GM12878 (cell line): ENCODE results near the gene ABI3. TPM values are rescaled to one million over a fixed set of nuclear protein-coding genes. Genes with fewer than 3 reads are reported as not detected.

Source experiments
- ATAC-seq: fragments of 200-7000 bp; cut with Tn5 transposase; 3 replicates; pipeline ENCODE4 v1.9.1; 2020; ENCODE audit warnings: mild to moderate bottlenecking, moderate library complexity
- BruUV-seq: library from RNA; stranded (reverse); fragments of 400-500 nt; replicated peaks from 2 replicates; lab custom pipeline; 2021; lab: Mats Ljungman, UMichigan
- CTCF ChIA-PET: fragments of 300-600 bp; sonication (Branson Sonifier 250); formaldehyde crosslinking; extraction: SDS; loops from one replicate; lab custom pipeline; 2021; ENCODE audit warnings: inconsistent platforms; lab: Yijun Ruan, JAX
- POLR2A ChIA-PET: fragments of 350-600 bp; formaldehyde crosslinking; extraction: SDS; loops from one replicate; lab custom pipeline; 2021; ENCODE audit warnings: inconsistent platforms; lab: Charles Lee
- RAD21 ChIA-PET: fragments of 300-600 bp; sonication (Branson Sonifier 250); formaldehyde crosslinking; loops from one replicate; lab custom pipeline; 2023; ENCODE audit warnings: antibody characterized with exemption; ENCODE audit not compliant: unreplicated experiment; lab: Charles Lee
- SMC1A ChIA-PET: fragments of 300-600 bp; sonication (Branson Sonifier 250); formaldehyde crosslinking; loops from one replicate; lab custom pipeline; 2023; ENCODE audit not compliant: unreplicated experiment, uncharacterized antibody; lab: Charles Lee
- DNase-seq: peaks from one replicate; pipeline ENCODE4 v3.0.0-alpha.2; 2011; ENCODE audit warnings: low read depth, low spot score
- FAIRE-seq: peaks from 3 replicates; lab custom pipeline; 2011; peaks lifted over from hg19 to GRCh38; lab: Jason Lieb, UNC
- H2AFZ ChIP-seq: 2 replicates; pipeline ENCODE4 v1.6.0; 2011; ENCODE audit warnings: low read depth, low read length, control low read depth; ENCODE audit not compliant: control insufficient read depth
- H3K27ac ChIP-seq: 2 replicates; pipeline ENCODE4 v1.5.1; 2011; ENCODE audit warnings: control low read depth; ENCODE audit not compliant: control insufficient read depth, insufficient read depth
- H3K27me3 ChIP-seq, 2 experiments: replicated peaks in 1 of 2; 2 replicates each; pipeline versions ENCODE4 v1.6.0 to v1.6.1; 2011; ENCODE audit warnings: low read length in 1 of 2; ENCODE audit not compliant: control insufficient read depth in 2 of 2, insufficient read depth in 2 of 2
- H3K36me3 ChIP-seq, 2 experiments: 2 replicates each; pipeline ENCODE4 v1.5.1; 2011; ENCODE audit warnings: low read length in 1 of 2; ENCODE audit not compliant: control insufficient read depth in 2 of 2, insufficient read depth in 2 of 2
- H3K4me1 ChIP-seq: 2 replicates; pipeline ENCODE4 v1.6.1; 2011; ENCODE audit warnings: mild to moderate bottlenecking, low read length, moderate library complexity, mixed read lengths; ENCODE audit not compliant: control insufficient read depth, insufficient read depth
- H3K4me2 ChIP-seq: 2 replicates; pipeline ENCODE4 v1.6.0; 2011; ENCODE audit warnings: control low read depth; ENCODE audit not compliant: control insufficient read depth, insufficient read depth
- H3K4me3 ChIP-seq: fragments of 200-600 bp; sonication (generic); 2 replicates; pipeline ENCODE4 v1.5.1; 2016
- H3K79me2 ChIP-seq: 2 replicates; pipeline ENCODE4 v1.6.0; 2011; ENCODE audit warnings: low read length; ENCODE audit not compliant: control insufficient read depth, insufficient read depth
- H3K9ac ChIP-seq: 2 replicates; pipeline ENCODE4 v1.8.0; 2011; ENCODE audit warnings: low read length, control low read depth, mixed read lengths; ENCODE audit not compliant: control insufficient read depth, insufficient read depth
- H3K9me3 ChIP-seq: replicated peaks from 3 replicates; pipeline ENCODE4 v1.5.1; 2011; ENCODE audit warnings: mild to moderate bottlenecking, low read length; ENCODE audit not compliant: control insufficient read depth, insufficient read depth
- H4K20me1 ChIP-seq: 2 replicates; pipeline ENCODE4 v1.6.0; 2011; ENCODE audit not compliant: control insufficient read depth, insufficient read depth
- BHLHE40 ChIP-seq, 2 experiments: fragments of 450-650 bp in 1 of 2; IDR thresholded peaks; 2 replicates each; pipeline ENCODE4 v1.6.1; 2011 to 2017; ENCODE audit warnings: low read depth in 2 of 2, borderline replicate concordance in 1 of 2, improper control_type of control experiment in 1 of 2, low read length in 1 of 2, mild to moderate bottlenecking in 1 of 2
- EED ChIP-seq: sonication (generic); IDR thresholded peaks from 2 replicates; pipeline ENCODE4 v1.6.1; 2016; ENCODE audit warnings: antibody characterized with exemption, low read depth
- HSF1 ChIP-seq: fragments of 150-350 bp; IDR thresholded peaks from 2 replicates; pipeline ENCODE4 v1.6.1; 2014; ENCODE audit warnings: mild to moderate bottlenecking, low read depth, low read length
- KAT2A ChIP-seq: conservative IDR thresholded peaks from 2 replicates; pipeline ENCODE4 v1.6.1; 2011; ENCODE audit warnings: low read depth, low read length; ENCODE audit not compliant: control insufficient read depth
- POLR2A ChIP-seq: IDR thresholded peaks from 2 replicates; pipeline ENCODE4 v1.6.1; 2011; ENCODE audit warnings: low read depth, mild to moderate bottlenecking, low read length
- RBBP5 ChIP-seq: fragments of 200-600 bp; sonication (generic); conservative IDR thresholded peaks from 2 replicates; pipeline ENCODE4 v1.6.1; 2016
- ZZZ3 ChIP-seq: IDR thresholded peaks from 2 replicates; pipeline ENCODE4 v1.6.1; 2011; ENCODE audit warnings: low read depth; ENCODE audit not compliant: control insufficient read depth, insufficient read length
- WGBS: methylation state at CpG from one replicate; pipeline ENCODE4 v1.1.6; 2016; ENCODE audit warnings: low lambda C conversion rate; ENCODE audit not compliant: insufficient replicate concordance, insufficient coverage; ENCODE audit errors: missing lambda C conversion rate; 5-methylcytosine and 5-hydroxymethylcytosine counted together
- in situ Hi-C: fragments of 300-500 bp; cut with MboI; formaldehyde crosslinking; loops from 9 replicates; pipeline ENCODE4 v1.14.3; 2018; ENCODE audit warnings: mixed read lengths
- intact Hi-C: fragments of 100-400 bp; cut with micrococcal nuclease; formaldehyde crosslinking; loops from one replicate; pipeline ENCODE4 v1.14.2; 2022; ENCODE audit not compliant: unreplicated experiment
- polyA plus RNA-seq, 11 experiments: library from polyadenylated mRNA; depleted of rRNA in 4 of 11; unstranded in 6 of 11; stranded (reverse) in 5 of 11; fragments of >200 nt; fragmentation: Nextera tagmentation in 4 of 11; fragmentation: Illumina TruSeq in 1 of 11; extraction: Ambion mirVana in 4 of 11; extraction: Trizol in 1 of 11; gene quantifications; 1 replicate in 1 of 11; 2 replicates in 10 of 11; pipeline versions ENCODE4 v1.2.1 to v1.2.3, GENCODE V29; 2011 to 2016; ENCODE audit warnings: inconsistent platforms in 2 of 11, missing spikeins in 2 of 11, low read depth in 1 of 11
- total RNA-seq, 4 experiments: library from RNA; depleted of rRNA in 3 of 4; stranded (reverse); fragments of >200 nt in 3 of 4; fragmentation: Illumina TruSeq in 1 of 4; extraction: Trizol in 1 of 4; gene quantifications; 2 replicates each; pipeline versions ENCODE4 v1.2.1 to v1.2.3, GENCODE V29; 2013 to 2021
- TF ChIP-seq, protein P1 (sequence below): fragments of 450-650 bp; formaldehyde crosslinking; IDR thresholded peaks from 2 replicates; pipeline ENCODE4 v1.4.0; 2020; ENCODE audit warnings: mild to moderate bottlenecking, moderate library complexity

The ABI3 gene
- total and polyA plus RNA-seq, 10 of the 15 experiments (the other 5 are each of a cell fraction or from before 2014, with no cell fraction given) = 13.4 to 109 (median 51.1) TPM

GRCh38 chr17:49234509-49235080 lies 24.1 kb downstream of the ABI3 start (continued):
- TF ChIP-seq EED (no peak), RBBP5 (no peak), ZZZ3 (no peak), KAT2A (no peak), HSF1 (no peak), BHLHE40 (IDR thresholded peaks at IDR 0.05; ENCODE audit: borderline replicate concordance in 1 of 2, low read depth in 2 of 2, low read length in 1 of 2) (no peak)

DNA sequence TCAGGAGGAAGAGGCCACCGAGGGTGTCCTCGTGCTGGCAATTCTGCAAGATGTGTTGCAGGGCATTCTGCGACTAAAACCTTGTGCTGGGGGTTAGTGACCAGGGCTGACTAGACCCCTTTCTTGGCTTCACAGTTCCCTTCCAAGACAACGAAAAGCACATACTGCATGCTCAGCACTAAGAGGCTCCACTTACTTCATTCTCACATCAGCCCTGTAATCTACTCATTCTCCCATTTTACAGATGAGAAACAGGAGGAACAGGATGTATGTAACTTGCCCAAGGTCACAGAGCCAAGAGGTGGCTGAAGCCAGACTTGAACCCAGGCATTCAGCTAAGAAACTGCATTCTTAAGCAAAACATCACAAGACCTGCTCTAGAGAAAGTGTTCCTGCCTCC lies 25.4 kb downstream of the ABI3 start:
- ChIA-PET RAD21 (no interaction called here), SMC1A (no interaction called here)

More for the DNA sequence above, 25.4 kb downstream of the ABI3 start:
- H3K27me3 ChIP-seq = no peaks in the 10 kb centered on the region
- DNase-seq (no peak), FAIRE-seq (no peak), ATAC-seq (no peak)
- CTCF ChIA-PET = interaction anchor here (1.4 kb wide), 1 partner anchor 55 kb away, joined by 4 read pairs; no protein-coding TSS in a partner anchor
- in situ Hi-C loops = no loop called here
- no peaks in the 10 kb centered on the region for H3K79me2 ChIP-seq
- POLR2A ChIA-PET = no interaction called here
- H3K27ac ChIP-seq = no peak overlapping the region
- H3K4me3 ChIP-seq = no peak overlapping the region
- no peaks in the 10 kb centered on the region for H4K20me1 ChIP-seq
- no peak overlapping the region for H3K9ac ChIP-seq
- H3K4me1 ChIP-seq = no peaks in the 10 kb centered on the region
- intact Hi-C loops = loop anchor here (10.0 kb wide), 1 partner anchor 159 kb away; no protein-coding TSS in a partner anchor
- no peaks in the 10 kb centered on the region for H3K9me3 ChIP-seq
- 23% methylated on average over 4 of the region's 4 CpGs for WGBS
- no peak overlapping the region for H2AFZ ChIP-seq
- no peaks in the 10 kb centered on the region for H3K36me3 ChIP-seq
- H3K4me2 ChIP-seq = no peak overlapping the region
- no TSS peak for BruUV-seq
- TF ChIP-seq POLR2A = 0 out of 2 replicates have a peak, but pooled peaks have one; percentile 17
- TF ChIP-seq, protein P1, sequence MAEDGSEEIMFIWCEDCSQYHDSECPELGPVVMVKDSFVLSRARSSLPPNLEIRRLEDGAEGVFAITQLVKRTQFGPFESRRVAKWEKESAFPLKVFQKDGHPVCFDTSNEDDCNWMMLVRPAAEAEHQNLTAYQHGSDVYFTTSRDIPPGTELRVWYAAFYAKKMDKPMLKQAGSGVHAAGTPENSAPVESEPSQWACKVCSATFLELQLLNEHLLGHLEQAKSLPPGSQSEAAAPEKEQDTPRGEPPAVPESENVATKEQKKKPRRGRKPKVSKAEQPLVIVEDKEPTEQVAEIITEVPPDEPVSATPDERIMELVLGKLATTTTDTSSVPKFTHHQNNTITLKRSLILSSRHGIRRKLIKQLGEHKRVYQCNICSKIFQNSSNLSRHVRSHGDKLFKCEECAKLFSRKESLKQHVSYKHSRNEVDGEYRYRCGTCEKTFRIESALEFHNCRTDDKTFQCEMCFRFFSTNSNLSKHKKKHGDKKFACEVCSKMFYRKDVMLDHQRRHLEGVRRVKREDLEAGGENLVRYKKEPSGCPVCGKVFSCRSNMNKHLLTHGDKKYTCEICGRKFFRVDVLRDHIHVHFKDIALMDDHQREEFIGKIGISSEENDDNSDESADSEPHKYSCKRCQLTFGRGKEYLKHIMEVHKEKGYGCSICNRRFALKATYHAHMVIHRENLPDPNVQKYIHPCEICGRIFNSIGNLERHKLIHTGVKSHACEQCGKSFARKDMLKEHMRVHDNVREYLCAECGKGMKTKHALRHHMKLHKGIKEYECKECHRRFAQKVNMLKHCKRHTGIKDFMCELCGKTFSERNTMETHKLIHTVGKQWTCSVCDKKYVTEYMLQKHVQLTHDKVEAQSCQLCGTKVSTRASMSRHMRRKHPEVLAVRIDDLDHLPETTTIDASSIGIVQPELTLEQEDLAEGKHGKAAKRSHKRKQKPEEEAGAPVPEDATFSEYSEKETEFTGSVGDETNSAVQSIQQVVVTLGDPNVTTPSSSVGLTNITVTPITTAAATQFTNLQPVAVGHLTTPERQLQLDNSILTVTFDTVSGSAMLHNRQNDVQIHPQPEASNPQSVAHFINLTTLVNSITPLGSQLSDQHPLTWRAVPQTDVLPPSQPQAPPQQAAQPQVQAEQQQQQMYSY (CRISPR knock-in tag) = no peak
